H1 (cell line): Measurements from ENCODE around the gene TAF6. TPM values are rescaled to one million over a fixed set of nuclear protein-coding genes. Genes with fewer than 3 reads are reported as not detected.

Experiments used
- BRCA1 ChIP-seq: IDR thresholded peaks from 2 replicates; pipeline ENCODE4 v1.6.1; 2012; ENCODE audit warnings: low read depth, low read length, improper control_type of control experiment
- CHD7 ChIP-seq: fragments of 300-600 bp; sonication (generic); IDR thresholded peaks from 2 replicates; pipeline ENCODE4 v1.7.1; 2012; ENCODE audit warnings: low read length, moderate library complexity, mild to moderate bottlenecking, inconsistent platforms; ENCODE audit not compliant: insufficient replicate concordance
- FOSL1 ChIP-seq: IDR thresholded peaks from 2 replicates; pipeline ENCODE4 v1.6.1; 2011; ENCODE audit warnings: mild to moderate bottlenecking, low read depth, low read length, moderate library complexity; ENCODE audit not compliant: insufficient read depth
- KDM4A ChIP-seq: IDR thresholded peaks from one replicate; pipeline ENCODE4 v1.7.1; 2012; ENCODE audit warnings: low read depth, mild to moderate bottlenecking, moderate library complexity, low read length, inconsistent platforms; ENCODE audit not compliant: severe bottlenecking
- POLR2A ChIP-seq, 2 experiments: IDR thresholded peaks; 1 replicate in 1 of 2; 2 replicates in 1 of 2; pipeline ENCODE4 v1.6.1; 2011; ENCODE audit warnings: low read depth in 2 of 2, low read length in 2 of 2, mild to moderate bottlenecking in 2 of 2; ENCODE audit errors: control extremely low read depth in 1 of 2
- SRF ChIP-seq: IDR thresholded peaks from 2 replicates; pipeline ENCODE4 v1.6.1; 2011; ENCODE audit warnings: mild to moderate bottlenecking, low read depth, low read length, moderate library complexity
- TEAD4 ChIP-seq: IDR thresholded peaks from 2 replicates; pipeline ENCODE4 v1.6.1; 2012; ENCODE audit warnings: low read depth, low read length, inconsistent platforms, mixed read lengths
- polyA plus RNA-seq, 7 experiments: library from polyadenylated mRNA; depleted of rRNA in 3 of 7; stranded (reverse) in 5 of 7; unstranded in 2 of 7; fragments of >200 nt in 5 of 7; fragments of 200-250 nt in 2 of 7; gene quantifications; 1 replicate in 5 of 7; 2 replicates in 1 of 7; 4 replicates in 1 of 7; pipeline versions ENCODE4 v1.2.1 to v1.2.3, GENCODE V29; 2011 to 2013; ENCODE audit warnings: missing spikeins in 2 of 7, mixed read lengths in 2 of 7
- total RNA-seq: library from RNA; stranded (reverse); fragmentation: NEBNext Ultra II Directional; extraction: Animal tissue kit (Norgen Biotek cat#: 25700); gene quantifications from 2 replicates; pipeline ENCODE4 v1.2.1, GENCODE V29; 2021

The TAF6 gene
- total and polyA plus RNA-seq, 2 of the 8 experiments (the other 6 are each of a cell fraction or from before 2014, with no cell fraction given) = 66.7 to 101 TPM

GRCh38 chr7:100167912-100168323 is 48.8 kb upstream of the TAF6 start (continued):
- TF ChIP-seq CHD7 = no peak
- no peak for TF ChIP-seq TEAD4
- peak; percentile 60 for TF ChIP-seq KDM4A
- no peak for TF ChIP-seq BRCA1
- no peak for TF ChIP-seq SRF
- TF ChIP-seq FOSL1 = no peak
- no peak; a peak in 1 of 3 replicates for TF ChIP-seq POLR2A (IDR thresholded peaks at IDR 0.05; ENCODE audit: control extremely low read depth in 1 of 2, low read depth in 2 of 2, low read length in 2 of 2)
